Mucosa of descending colon (tissue), 3 donors: ENCODE data around the gene RPS28. TPM values are rescaled to one million over a fixed set of nuclear protein-coding genes. Genes with fewer than 3 reads are reported as not detected.
"Not testable (repeated sequence)": the region's sequence is repeated elsewhere in the genome, so short reads cannot be mapped to it uniquely, and the experiment has no call there.

Source experiments
- ATAC-seq: fragments of 200-7000 bp; cut with Tn5 transposase; one replicate; pipeline ENCODE4 v1.9.1; 2020; ENCODE audit warnings: mild to moderate bottlenecking, moderate library complexity
- DNase-seq, 3 donors: peaks; one replicate each; pipeline ENCODE4 v3.0.0-alpha.2; 2020
- H3K36me3 ChIP-seq: fragments of 200-600 bp; one replicate; pipeline ENCODE4 v1.8.0; 2021; ENCODE audit warnings: low read depth, mild to moderate bottlenecking
- H3K4me1 ChIP-seq: fragments of 200-600 bp; one replicate; pipeline ENCODE4 v1.8.0; 2021; ENCODE audit warnings: low read depth, mild to moderate bottlenecking
- H3K4me3 ChIP-seq: fragments of 200-600 bp; one replicate; pipeline ENCODE4 v1.8.0; 2021; ENCODE audit warnings: mild to moderate bottlenecking
- H3K9me3 ChIP-seq: fragments of 200-600 bp; one replicate; pipeline ENCODE4 v1.8.0; 2021; ENCODE audit warnings: mild to moderate bottlenecking
- CTCF ChIP-seq: fragments of 200-600 bp; IDR thresholded peaks from one replicate; pipeline ENCODE4 v1.8.0; 2022; ENCODE audit warnings: antibody characterized with exemption, mild to moderate bottlenecking
- intact Hi-C, 2 donors: fragments of 100-400 bp; cut with DNase I in 1 of 2; cut with micrococcal nuclease in 1 of 2; formaldehyde crosslinking; loops; one replicate each; pipeline versions ENCODE4 v1.11.0 to v1.11.1; 2022; cut with DNase I, micrococcal nuclease
- long read RNA-seq, 2 donors: library from polyadenylated mRNA; unstranded; transcript quantifications; one replicate each; pipeline ENCODE4 v2.0.0, GENCODE V29; 2019 to 2021
- total RNA-seq, 3 donors: library from RNA; stranded (reverse); fragmentation: NEBNext Ultra II Directional in 2 of 3; extraction: Animal tissue kit (Norgen Biotek cat#: 25700) in 2 of 3; gene quantifications; one replicate each; pipeline versions ENCODE4 v1.2.1 to v1.2.4, GENCODE V29; 2021 to 2023
- donor health status: DM: no; HTN: no; CAD: no; lungs with moderate emphysema.
- donor health status: DM: no; HTN: no; CAD: no.
- donor health status: DM: no; HTN: yes; CAD: no.

Gene RPS28
- 1,000 to 10,000 TPM; 1,101 to 1,558 (median 1,449) TPM for total RNA-seq
- long read RNA-seq, donor 1, transcript RPS28-203 (4 exons, 1,326 nt), result major isoform, 6 of 12 reads
- long read RNA-seq, donor 1, partial matches to known transcripts, result 0 of 12 reads
- long read RNA-seq, donor 1, other reads (novel, unspliced or antisense), result 2 of 12 reads
- long read RNA-seq, donor 2, transcript RPS28-202 (3 exons, 1,523 nt), result minor isoform, 5 of 792 reads
- long read RNA-seq, donor 2, transcript RPS28-203 (4 exons, 1,326 nt), result major isoform, 777 of 792 reads
- long read RNA-seq, donor 2, partial matches to known transcripts, result 2 of 792 reads
- long read RNA-seq, donor 2, other reads (novel, unspliced or antisense), result 7 of 792 reads

GRCh38 chr19:8321067-8321985 lies at the start of gene RPS28, which contains the start of gene NDUFA7:
Gene RPS28 (plus strand): TSS chr19:8321496. CDS start chr19:8321531, 35 bp downstream.
Gene NDUFA7 (minus strand): TSS chr19:8321375. CDS start chr19:8321358, 17 bp downstream.
- Histone ChIP-seq H3K36me3 (no peaks in the 10 kb centered on the region), H3K9me3 (no peaks in the 10 kb centered on the region), H3K4me1 (peaks cover 20% of the 10 kb centered on the region), H3K4me3 (peak within 1 kb of the TSS; percentile 95)
- DNase-seq (peak; percentile 98), ATAC-seq (peak; percentile 97)
- intact Hi-C loops, result no loop called here
- no peak for TF ChIP-seq CTCF

- ATAC-seq, result peak; percentile 72
Observed at GRCh38 chr19:8276508-8276907, 44.8 kb upstream of the RPS28 start.

GRCh38 chr19:8291337-8291736 lies 30.0 kb upstream of the RPS28 start:
- H3K4me1 ChIP-seq, H3K9me3 ChIP-seq, H3K36me3 ChIP-seq, DNase-seq, intact Hi-C loops, H3K4me3 ChIP-seq: not testable (repeated sequence)
- ATAC-seq, result peak; percentile 58

More at GRCh38 chr19:8276508-8276907, 44.8 kb upstream of the RPS28 start:
- H3K36me3 ChIP-seq, H3K4me1 ChIP-seq, DNase-seq, intact Hi-C loops, H3K9me3 ChIP-seq, H3K4me3 ChIP-seq: not testable (repeated sequence)

GRCh38 chr19:8302357-8302691 lies 19.0 kb upstream of the RPS28 start:
- ATAC-seq, result peak; percentile 16
- Histone ChIP-seq H3K4me1 (peaks cover 16% of the 10 kb centered on the region), H3K4me3 (no peak overlapping the region), H3K9me3 (no peaks in the 10 kb centered on the region), H3K36me3 (no peaks in the 10 kb centered on the region)
- intact Hi-C loops, result no loop called here
- peak in 2 of 3 donors; percentile 52 to 62 for DNase-seq
- no peak for TF ChIP-seq CTCF

GRCh38 chr19:8302734-8303133 lies 18.6 kb upstream of the RPS28 start:
- H3K36me3 ChIP-seq, result no peaks in the 10 kb centered on the region
- ATAC-seq (no peak), DNase-seq (peak in 1 of 3 donors; percentile 12)
- H3K4me3 ChIP-seq, result no peak overlapping the region
- peaks cover 17% of the 10 kb centered on the region for H3K4me1 ChIP-seq
- TF ChIP-seq CTCF, result no peak
- H3K9me3 ChIP-seq, result no peaks in the 10 kb centered on the region
- intact Hi-C loops, result no loop called here

- TF ChIP-seq CTCF, result no peak
- no peak overlapping the region for H3K4me3 ChIP-seq
- ATAC-seq (no peak), DNase-seq (peak; percentile 23 to 56 (median 51))
- H3K9me3 ChIP-seq, result no peaks in the 10 kb centered on the region
- H3K4me1 ChIP-seq, result peaks cover 27% of the 10 kb centered on the region
- no peaks in the 10 kb centered on the region for H3K36me3 ChIP-seq
- intact Hi-C loops, result no loop called here
Observed at GRCh38 chr19:8304841-8305621, 16.3 kb upstream of the RPS28 start.
